H9 (cell line): ENCODE data around the gene KHK. TPM values are rescaled to one million over a fixed set of nuclear protein-coding genes. Genes with fewer than 3 reads are reported as not detected.

ENCODE experiments used
- DNase-seq: peaks from one replicate; pipeline ENCODE4 v3.0.0-alpha.2; 2017
- H2AFZ ChIP-seq: one replicate; pipeline ENCODE4 v1.6.1; 2013; ENCODE audit warnings: mild to moderate bottlenecking, low read length, control low read depth, moderate library complexity
- H2AK5ac ChIP-seq: 2 replicates; pipeline ENCODE4 v1.6.1; 2013; ENCODE audit warnings: low read length, control low read depth, mixed read lengths; ENCODE audit not compliant: insufficient read length
- H2BK120ac ChIP-seq: one replicate; pipeline ENCODE4 v1.6.1; 2013; ENCODE audit warnings: low read depth, mild to moderate bottlenecking, low read length, control low read depth, inconsistent platforms; ENCODE audit not compliant: poor library complexity, severe bottlenecking
- H2BK12ac ChIP-seq: 2 replicates; pipeline ENCODE4 v1.6.1; 2013; ENCODE audit warnings: low read length, control low read depth, mixed read lengths, low read depth; ENCODE audit not compliant: insufficient read length
- H2BK15ac ChIP-seq: 2 replicates; pipeline ENCODE4 v1.6.1; 2013; ENCODE audit warnings: low read depth, low read length, control low read depth
- H2BK20ac ChIP-seq: one replicate; pipeline ENCODE4 v1.6.1; 2013; ENCODE audit warnings: low read depth, mild to moderate bottlenecking, low read length, control low read depth, inconsistent platforms; ENCODE audit not compliant: poor library complexity, severe bottlenecking
- H2BK5ac ChIP-seq: 2 replicates; pipeline ENCODE4 v1.6.1; 2013; ENCODE audit warnings: low read length, control low read depth, mixed read lengths; ENCODE audit not compliant: insufficient read length
- H3K14ac ChIP-seq: 2 replicates; pipeline ENCODE4 v1.6.1; 2013; ENCODE audit warnings: low read length, control low read depth; ENCODE audit not compliant: insufficient read depth
- H3K18ac ChIP-seq: 2 replicates; pipeline ENCODE4 v1.6.1; 2013; ENCODE audit warnings: low read depth, mild to moderate bottlenecking, mixed read lengths, low read length, control low read depth; ENCODE audit not compliant: insufficient read length
- H3K23ac ChIP-seq: 2 replicates; pipeline ENCODE4 v1.6.1; 2013; ENCODE audit warnings: low read length, control low read depth, mixed read lengths, low read depth; ENCODE audit not compliant: insufficient read length
- H3K23me2 ChIP-seq: 2 replicates; pipeline ENCODE4 v1.6.1; 2013; ENCODE audit warnings: low read depth, mild to moderate bottlenecking, mixed read lengths, low read length, control low read depth; ENCODE audit not compliant: insufficient read length, poor library complexity, severe bottlenecking
- H3K27ac ChIP-seq: 2 replicates; pipeline ENCODE4 v1.5.1; 2013; ENCODE audit warnings: low read length, control low read depth, mixed read lengths, low read depth; ENCODE audit not compliant: insufficient read length
- H3K27me3 ChIP-seq: 2 replicates; pipeline ENCODE4 v1.6.1; 2013; ENCODE audit warnings: low read length, control low read depth, inconsistent platforms; ENCODE audit not compliant: insufficient read depth
- H3K4ac ChIP-seq: 2 replicates; pipeline ENCODE4 v1.6.1; 2013; ENCODE audit warnings: low read depth, mild to moderate bottlenecking, control low read depth, inconsistent platforms, low read length, moderate library complexity
- H3K4me1 ChIP-seq: 2 replicates; pipeline ENCODE4 v1.6.1; 2013; ENCODE audit warnings: low read length, control low read depth, inconsistent platforms; ENCODE audit not compliant: insufficient read depth
- H3K4me2 ChIP-seq: 2 replicates; pipeline ENCODE4 v1.6.1; 2013; ENCODE audit warnings: low read length, control low read depth, mixed read lengths; ENCODE audit not compliant: insufficient read length, insufficient read depth
- H3K56ac ChIP-seq: 2 replicates; pipeline ENCODE4 v1.6.1; 2013; ENCODE audit warnings: low read depth, mild to moderate bottlenecking, mixed read lengths, low read length, control low read depth; ENCODE audit not compliant: insufficient read length
- H3K79me1 ChIP-seq: 2 replicates; pipeline ENCODE4 v1.6.1; 2013; ENCODE audit warnings: low read depth, mild to moderate bottlenecking, moderate library complexity, low read length, control low read depth, inconsistent platforms; ENCODE audit not compliant: insufficient read depth, poor library complexity, severe bottlenecking
- H3K79me2 ChIP-seq: 2 replicates; pipeline ENCODE4 v1.6.1; 2013; ENCODE audit warnings: low read length, control low read depth, inconsistent platforms; ENCODE audit not compliant: insufficient read depth
- H3K9ac ChIP-seq: 2 replicates; pipeline ENCODE4 v1.6.1; 2013; ENCODE audit warnings: low read length, control low read depth, mixed read lengths; ENCODE audit not compliant: insufficient read length; ENCODE audit errors: extremely low read depth
- H3K9me3 ChIP-seq: one replicate; pipeline ENCODE4 v1.6.1; 2013; ENCODE audit warnings: low read depth, low read length, inconsistent platforms; ENCODE audit not compliant: control insufficient read depth
- H3T11ph ChIP-seq: one replicate; pipeline ENCODE4 v1.6.1; 2013; ENCODE audit warnings: mild to moderate bottlenecking, low read length, control low read depth, inconsistent platforms
- H4K20me1 ChIP-seq: one replicate; pipeline ENCODE4 v1.6.1; 2013; ENCODE audit not compliant: control insufficient read depth, insufficient read length, insufficient read depth
- H4K5ac ChIP-seq: 2 replicates; pipeline ENCODE4 v1.6.1; 2013; ENCODE audit warnings: low read depth, mild to moderate bottlenecking, mixed read lengths, low read length, control low read depth; ENCODE audit not compliant: insufficient read length
- H4K8ac ChIP-seq: replicated peaks from 2 replicates; pipeline ENCODE4 v1.6.1; 2013; ENCODE audit warnings: low read length, control low read depth, mixed read lengths, low read depth; ENCODE audit not compliant: insufficient read length
- H4K91ac ChIP-seq: 2 replicates; pipeline ENCODE4 v1.6.1; 2013; ENCODE audit warnings: low read depth, mild to moderate bottlenecking, moderate library complexity, mixed read lengths, low read length, control low read depth; ENCODE audit not compliant: insufficient read length
- H3K27ac Mint-ChIP-seq, 3 experiments: 2 replicates in 2 of 3; 3 replicates in 1 of 3; pipeline ENCODE4 v1.8.0; 2020 to 2021; ENCODE audit warnings: mixed read lengths in 3 of 3, mild to moderate bottlenecking in 1 of 3, moderate library complexity in 1 of 3
- H3K27me3 Mint-ChIP-seq: 2 replicates; pipeline ENCODE4 v1.8.0; 2021; ENCODE audit warnings: low read depth, mild to moderate bottlenecking, moderate library complexity, mixed read lengths
- H3K36me3 Mint-ChIP-seq, 3 experiments: 2 replicates in 2 of 3; 3 replicates in 1 of 3; pipeline ENCODE4 v1.8.0; 2020 to 2021; ENCODE audit warnings: low read depth in 3 of 3, mixed read lengths in 3 of 3; ENCODE audit not compliant: insufficient read depth in 1 of 3
- H3K4me1 Mint-ChIP-seq, 2 experiments: 2 replicates each; pipeline ENCODE4 v1.8.0; 2020; ENCODE audit warnings: mixed read lengths in 2 of 2
- H3K4me3 Mint-ChIP-seq, 2 experiments: 2 replicates in 1 of 2; 3 replicates in 1 of 2; pipeline ENCODE4 v1.8.0; 2020 to 2021; ENCODE audit warnings: mild to moderate bottlenecking in 2 of 2, mixed read lengths in 2 of 2, moderate library complexity in 1 of 2
- H3K9me3 Mint-ChIP-seq, 2 experiments: 2 replicates in 1 of 2; 3 replicates in 1 of 2; pipeline ENCODE4 v1.8.0; 2020; ENCODE audit warnings: mild to moderate bottlenecking in 2 of 2, mixed read lengths in 2 of 2, moderate library complexity in 1 of 2
- CTCF ChIP-seq: fragments of 200-600 bp; sonication (generic); conservative IDR thresholded peaks from 3 replicates; pipeline ENCODE4 v1.8.0; 2021; ENCODE audit warnings: antibody characterized with exemption, mild to moderate bottlenecking
- WGBS: extraction: QIAGEN DNeasy Blood & Tissue Kit; methylation state at CpG from one replicate; pipeline ENCODE4 v1.1.7; 2013; ENCODE audit warnings: missing lambda C conversion rate, low lambda C conversion rate, mixed read lengths; ENCODE audit not compliant: insufficient read length; ENCODE audit errors: extremely low coverage; 5-methylcytosine and 5-hydroxymethylcytosine counted together
- total RNA-seq: library from RNA; stranded (reverse); gene quantifications from 2 replicates; pipeline ENCODE4 v1.2.1, GENCODE V29; 2021

The KHK gene
- total RNA-seq, 1 experiment from 2014 or later: 12.1 TPM

- Histone ChIP-seq H2BK5ac (no peak overlapping the region), H3K4ac (no peak overlapping the region), H3K23ac (no peak overlapping the region), H3K4me2 (no peak overlapping the region), H3K14ac (no peak overlapping the region), H3K9me3 (no peaks in the 10 kb centered on the region), H4K20me1 (peaks cover 4% of the 10 kb centered on the region), H3K79me2 (no peaks in the 10 kb centered on the region), H4K91ac (no peak overlapping the region), H3K56ac (no peak overlapping the region), H3K27ac (no peak overlapping the region), H3K18ac (no peak overlapping the region), H2AK5ac (no peak overlapping the region), H2BK20ac (no peak overlapping the region), H4K5ac (no peak overlapping the region), H2BK15ac (no peak overlapping the region), H3K23me2 (peaks cover 7% of the 10 kb centered on the region), H2AFZ (no peak overlapping the region), H4K8ac (no peak overlapping the region), H3K4me1 (no peaks in the 10 kb centered on the region), H3K9ac (no peak overlapping the region), H3K27me3 (no peaks in the 10 kb centered on the region), H2BK12ac (no peak overlapping the region), H2BK120ac (no peak overlapping the region), H3T11ph (no peak overlapping the region), H3K79me1 (no peaks in the 10 kb centered on the region)
- H3K9me3 Mint-ChIP-seq: no peaks in the 10 kb centered on the region
- TF ChIP-seq CTCF: no peak
- no peaks in the 10 kb centered on the region for H3K27me3 Mint-ChIP-seq
- peaks cover 24 to 82% (median 79%) of the 10 kb centered on the region in 3 experiments for H3K36me3 Mint-ChIP-seq
- WGBS: no CpG with 5 or more reads among the region's 6 CpGs
- H3K4me1 Mint-ChIP-seq: peaks cover 10 to 15% of the 10 kb centered on the region in 2 experiments
- no peak overlapping the region for H3K4me3 Mint-ChIP-seq
- DNase-seq: no peak
- H3K27ac Mint-ChIP-seq: no peak overlapping the region
Observed at GRCh38 chr2:27038012-27038411, 48.6 kb upstream of the KHK start.
